ENCODE results near the gene MAML3. TPM values are rescaled to one million over a fixed set of nuclear protein-coding genes. Genes with fewer than 3 reads are reported as not detected.

The MAML3 gene
- total and polyA plus RNA-seq, 9 donors = 11.1 to 23.8 (median 14.9) TPM

GRCh38 chr4:139834981-139835391 is 319.0 kb downstream of the MAML3 start:
- H3K4me1 ChIP-seq (ENCODE audit: insufficient read depth) = peaks cover 9% of the 10 kb centered on the region
- WGBS, 3 donors = 98 to 100% (median 98%) methylated on average over 2 of the region's 2 CpGs
- TF ChIP-seq POLR2A (IDR thresholded peaks at IDR 0.05) (no peak), CTCF (IDR thresholded peaks at IDR 0.05) (no peak), EP300 (IDR thresholded peaks at IDR 0.05) (no peak)
- intact Hi-C loops (cut with DNase I) = no loop called here
- no peaks in the 10 kb centered on the region for H3K27me3 ChIP-seq
- H3K27ac ChIP-seq = no peak overlapping the region
- H3K36me3 ChIP-seq = no peaks in the 10 kb centered on the region
- H3K9me3 ChIP-seq = no peaks in the 10 kb centered on the region
- DNase-seq = no peak
- H3K4me3 ChIP-seq = no peak overlapping the region

- intact Hi-C loops (cut with DNase I) = no loop called here
- TF ChIP-seq EP300 (IDR thresholded peaks at IDR 0.05) = no peak
- no peak for TF ChIP-seq CTCF (IDR thresholded peaks at IDR 0.05)
- TF ChIP-seq POLR2A (IDR thresholded peaks at IDR 0.05) = no peak
- WGBS, 3 donors = 98 to 100% (median 98%) methylated on average over 8 of the region's 8 CpGs
- Histone ChIP-seq H3K36me3 (no peaks in the 10 kb centered on the region), H3K27ac (no peak overlapping the region), H3K27me3 (no peaks in the 10 kb centered on the region), H3K9me3 (no peaks in the 10 kb centered on the region), H3K4me3 (no peak overlapping the region), H3K4me1 (ENCODE audit: insufficient read depth) (peaks cover 7% of the 10 kb centered on the region)
- no peak for DNase-seq
These were observed 319.7 kb downstream of the MAML3 start for GRCh38 chr4:139834226-139834662.

- Histone ChIP-seq H3K4me3 (no peak overlapping the region), H3K27me3 (no peaks in the 10 kb centered on the region), H3K4me1 (ENCODE audit: insufficient read depth) (peaks cover 2% of the 10 kb centered on the region), H3K27ac (no peak overlapping the region), H3K36me3 (no peaks in the 10 kb centered on the region), H3K9me3 (no peaks in the 10 kb centered on the region)
- intact Hi-C loops (cut with DNase I) = no loop called here
- TF ChIP-seq CTCF (IDR thresholded peaks at IDR 0.05) (no peak), POLR2A (IDR thresholded peaks at IDR 0.05) (no peak), EP300 (IDR thresholded peaks at IDR 0.05) (no peak)
- 63 to 73% (median 65%) methylated on average over 21 of the region's 21 CpGs for WGBS, 3 donors
- DNase-seq = no peak
These were observed 320.7 kb downstream of the MAML3 start for GRCh38 chr4:139833151-139833910.

- H3K9me3 ChIP-seq = no peaks in the 10 kb centered on the region
- H3K27ac ChIP-seq = no peak overlapping the region
- no peaks in the 10 kb centered on the region for H3K36me3 ChIP-seq
- WGBS, 3 donors = 95% methylated on average over 7 of the region's 7 CpGs
- H3K4me1 ChIP-seq (ENCODE audit: insufficient read depth) = no peaks in the 10 kb centered on the region
- intact Hi-C loops (cut with DNase I) = no loop called here
- TF ChIP-seq POLR2A (IDR thresholded peaks at IDR 0.05) (no peak), EP300 (IDR thresholded peaks at IDR 0.05) (no peak), CTCF (IDR thresholded peaks at IDR 0.05) (no peak)
- no peaks in the 10 kb centered on the region for H3K27me3 ChIP-seq
- DNase-seq = no peak
- no peak overlapping the region for H3K4me3 ChIP-seq
These were observed 324.9 kb downstream of the MAML3 start for GRCh38 chr4:139828966-139829664.
